B cell (primary cell): ENCODE measurements around the gene DIAPH1.

Experiments
- CTCF ChIP-seq: fragments of 200-600 bp; IDR thresholded peaks from one replicate; pipeline ENCODE4 v1.8.0; 2022; ENCODE audit warnings: antibody characterized with exemption, mild to moderate bottlenecking
- EZH2 ChIP-seq: IDR thresholded peaks from 2 replicates; pipeline ENCODE4 v1.6.1; 2012; ENCODE audit warnings: borderline replicate concordance, low read depth, mild to moderate bottlenecking, moderate library complexity, low read length; ENCODE audit not compliant: insufficient read depth, poor library complexity, severe bottlenecking

DNA sequence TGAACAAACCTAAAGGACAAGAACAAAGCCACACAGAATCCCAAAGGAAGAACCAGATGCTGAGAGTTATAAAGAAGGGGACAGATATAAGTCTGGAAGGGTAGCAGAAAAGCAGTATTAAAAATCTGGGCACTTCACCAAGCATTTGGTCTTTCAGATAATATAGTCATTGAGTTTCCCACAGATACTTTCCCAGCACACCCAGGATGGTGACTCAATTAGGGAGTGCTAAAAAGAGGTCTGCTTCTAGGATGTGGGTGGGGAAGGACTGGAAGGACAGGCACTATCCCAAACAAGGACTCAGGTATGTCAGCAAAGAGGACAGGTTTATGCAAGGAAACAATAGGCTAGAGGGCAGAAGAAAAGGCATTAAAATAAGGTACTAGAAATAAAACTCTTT lies 59.3 kb downstream of the DIAPH1 start:
- no peak for TF ChIP-seq CTCF
- TF ChIP-seq EZH2, result no peak
